RWPE2 (cell line): ENCODE results near the gene HERC5.

Experiments
- ATAC-seq: fragments of 200-7000 bp; cut with Tn5 transposase; 3 replicates; pipeline ENCODE4 v1.9.1; 2021; ENCODE audit warnings: low read depth
- DNase-seq: peaks from one replicate; pipeline ENCODE4 v3.0.0-alpha.2; 2020; ENCODE audit warnings: low spot score
- H3K27ac ChIP-seq: fragments of 450-650 bp; 2 replicates; pipeline ENCODE4 v1.5.1; 2017; ENCODE audit warnings: mild to moderate bottlenecking; ENCODE audit not compliant: poor library complexity, severe bottlenecking
- H3K27me3 ChIP-seq: fragments of 250-450 bp; sonication (Bioruptor Pico); 2 replicates; pipeline ENCODE4 v1.5.1; 2021; ENCODE audit warnings: mild to moderate bottlenecking, moderate library complexity; ENCODE audit not compliant: insufficient read depth, poor library complexity, severe bottlenecking
- H3K36me3 ChIP-seq: fragments of 250-450 bp; sonication (Bioruptor Pico); 2 replicates; pipeline ENCODE4 v1.5.1; 2020; ENCODE audit warnings: low read depth, mild to moderate bottlenecking, moderate library complexity
- H3K4me1 ChIP-seq: fragments of 250-450 bp; sonication (Bioruptor Pico); 2 replicates; pipeline ENCODE4 v1.5.1; 2021; ENCODE audit warnings: mild to moderate bottlenecking, moderate library complexity; ENCODE audit not compliant: insufficient read depth, poor library complexity, severe bottlenecking
- H3K4me3 ChIP-seq: fragments of 250-450 bp; sonication (Bioruptor Pico); 2 replicates; pipeline ENCODE4 v1.5.1; 2021; ENCODE audit warnings: mild to moderate bottlenecking, moderate library complexity; ENCODE audit not compliant: severe bottlenecking
- H3K9me3 ChIP-seq: fragments of 250-450 bp; sonication (Bioruptor Pico); 2 replicates; pipeline ENCODE4 v1.5.1; 2021; ENCODE audit warnings: mild to moderate bottlenecking, moderate library complexity; ENCODE audit not compliant: severe bottlenecking
- CTCF ChIP-seq: fragments of 450-650 bp; IDR thresholded peaks from one replicate; pipeline ENCODE4 v1.5.1; 2017; ENCODE audit warnings: mild to moderate bottlenecking, moderate library complexity; ENCODE audit not compliant: poor library complexity, severe bottlenecking

HERC5 gene

GRCh38 chr4:88414755-88415154 is 42.2 kb upstream of the HERC5 start:
- DNase-seq: no peak
- H3K27me3 ChIP-seq: no peaks in the 10 kb centered on the region
- no peaks in the 10 kb centered on the region for H3K4me1 ChIP-seq
- TF ChIP-seq CTCF: no peak
- H3K27ac ChIP-seq: no peak overlapping the region
- H3K36me3 ChIP-seq: no peaks in the 10 kb centered on the region
- H3K4me3 ChIP-seq: no peak overlapping the region
- no peaks in the 10 kb centered on the region for H3K9me3 ChIP-seq
- ATAC-seq: no peak

- Histone ChIP-seq H3K9me3 (no peaks in the 10 kb centered on the region), H3K4me1 (no peaks in the 10 kb centered on the region), H3K27me3 (no peaks in the 10 kb centered on the region), H3K36me3 (no peaks in the 10 kb centered on the region), H3K27ac (no peak overlapping the region), H3K4me3 (no peak overlapping the region)
- ATAC-seq (no peak), DNase-seq (no peak)
- TF ChIP-seq CTCF: no peak
These were observed 40.9 kb upstream of the HERC5 start for GRCh38 chr4:88415982-88416381.

GRCh38 chr4:88418411-88418810 is 38.5 kb upstream of the HERC5 start:
- ATAC-seq (no peak), DNase-seq (no peak)
- H3K27me3 ChIP-seq: no peaks in the 10 kb centered on the region
- TF ChIP-seq CTCF: no peak
- H3K36me3 ChIP-seq: 0 out of 2 replicates have a peak, but pooled peaks cover 3% of the 10 kb centered on the region
- H3K27ac ChIP-seq: no peak overlapping the region
- H3K4me1 ChIP-seq: peaks cover 1% of the 10 kb centered on the region
- H3K4me3 ChIP-seq: no peak overlapping the region
- no peaks in the 10 kb centered on the region for H3K9me3 ChIP-seq

- Histone ChIP-seq H3K27ac (no peak overlapping the region), H3K4me1 (peaks cover 3% of the 10 kb centered on the region), H3K36me3 (0 out of 2 replicates have a peak, but pooled peaks cover 3% of the 10 kb centered on the region), H3K9me3 (no peaks in the 10 kb centered on the region), H3K4me3 (no peak overlapping the region), H3K27me3 (no peaks in the 10 kb centered on the region)
- DNase-seq: no peak
- TF ChIP-seq CTCF: no peak
- no peak for ATAC-seq
These were observed 37.0 kb upstream of the HERC5 start for GRCh38 chr4:88419874-88420273.

GRCh38 chr4:88420844-88421243 is 36.1 kb upstream of the HERC5 start:
- no peaks in the 10 kb centered on the region for H3K9me3 ChIP-seq
- no peak for ATAC-seq
- no peaks in the 10 kb centered on the region for H3K27me3 ChIP-seq
- no peak for DNase-seq
- 0 out of 2 replicates have a peak, but pooled peaks cover 3% of the 10 kb centered on the region for H3K36me3 ChIP-seq
- peaks cover 3% of the 10 kb centered on the region for H3K4me1 ChIP-seq
- no peak overlapping the region for H3K27ac ChIP-seq
- no peak overlapping the region for H3K4me3 ChIP-seq
- TF ChIP-seq CTCF: no peak
